Measurements from ENCODE around the gene RBM19.

The RBM19 gene

DNA sequence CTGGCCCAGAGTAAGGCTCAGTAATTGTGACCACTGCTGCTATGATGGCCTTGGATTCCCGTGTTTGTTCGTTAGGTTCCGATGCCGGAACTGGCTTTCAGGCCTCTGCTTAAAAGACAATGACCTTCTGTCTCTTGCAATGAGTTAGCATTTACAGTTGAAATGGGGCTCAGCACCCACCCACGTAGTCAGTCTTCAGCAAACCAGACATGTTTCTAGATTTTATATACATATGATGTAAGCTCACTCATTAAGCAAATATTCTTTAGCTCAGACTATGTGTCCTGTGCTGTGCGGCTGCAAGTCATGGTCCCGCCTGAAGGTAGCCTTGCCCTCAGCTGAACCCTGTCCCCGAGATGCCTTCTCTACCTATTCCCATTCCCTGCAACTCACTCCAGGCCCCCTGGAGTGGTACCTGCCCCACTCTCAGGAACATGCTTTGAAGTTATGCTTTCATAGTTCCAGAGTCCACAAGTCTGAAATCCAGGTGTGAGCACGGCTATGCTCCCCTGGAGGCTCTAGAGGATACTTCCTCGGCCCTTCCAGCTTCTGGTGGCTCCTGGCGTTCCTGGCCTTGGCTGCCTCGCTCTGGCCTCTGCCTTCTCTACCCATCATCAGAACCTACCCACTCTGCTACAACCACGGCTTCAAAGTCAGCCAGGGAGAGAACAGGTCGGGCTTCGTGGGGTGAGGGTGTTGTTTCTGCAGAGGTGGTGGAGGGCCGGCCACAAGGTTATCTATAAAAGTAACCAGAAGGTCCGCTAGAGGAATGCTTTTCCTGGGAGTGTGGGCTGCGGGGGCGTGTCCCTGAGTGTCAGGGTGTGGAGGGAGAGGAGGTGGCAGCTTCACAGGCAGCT lies 157.8 kb downstream of the RBM19 start:
- H3K4me2 ChIP-seq (ENCODE audit: low read length), result no peak overlapping the region
- H3K9me3 ChIP-seq (ENCODE audit: low read length), result no peaks in the 10 kb centered on the region
- H3K4me1 ChIP-seq (ENCODE audit: insufficient read depth, low read length, severe bottlenecking), result no peaks in the 10 kb centered on the region
- no peaks in the 10 kb centered on the region for H4K20me1 ChIP-seq (ENCODE audit: insufficient read depth, low read length)
- no peak overlapping the region for H3K27ac ChIP-seq (ENCODE audit: low read depth, low read length, poor library complexity, severe bottlenecking)
- H3K9ac ChIP-seq (ENCODE audit: low read length), result no peak overlapping the region
- H3K36me3 ChIP-seq (ENCODE audit: insufficient read depth, low read length), result no peaks in the 10 kb centered on the region
- TF ChIP-seq, protein P1, sequence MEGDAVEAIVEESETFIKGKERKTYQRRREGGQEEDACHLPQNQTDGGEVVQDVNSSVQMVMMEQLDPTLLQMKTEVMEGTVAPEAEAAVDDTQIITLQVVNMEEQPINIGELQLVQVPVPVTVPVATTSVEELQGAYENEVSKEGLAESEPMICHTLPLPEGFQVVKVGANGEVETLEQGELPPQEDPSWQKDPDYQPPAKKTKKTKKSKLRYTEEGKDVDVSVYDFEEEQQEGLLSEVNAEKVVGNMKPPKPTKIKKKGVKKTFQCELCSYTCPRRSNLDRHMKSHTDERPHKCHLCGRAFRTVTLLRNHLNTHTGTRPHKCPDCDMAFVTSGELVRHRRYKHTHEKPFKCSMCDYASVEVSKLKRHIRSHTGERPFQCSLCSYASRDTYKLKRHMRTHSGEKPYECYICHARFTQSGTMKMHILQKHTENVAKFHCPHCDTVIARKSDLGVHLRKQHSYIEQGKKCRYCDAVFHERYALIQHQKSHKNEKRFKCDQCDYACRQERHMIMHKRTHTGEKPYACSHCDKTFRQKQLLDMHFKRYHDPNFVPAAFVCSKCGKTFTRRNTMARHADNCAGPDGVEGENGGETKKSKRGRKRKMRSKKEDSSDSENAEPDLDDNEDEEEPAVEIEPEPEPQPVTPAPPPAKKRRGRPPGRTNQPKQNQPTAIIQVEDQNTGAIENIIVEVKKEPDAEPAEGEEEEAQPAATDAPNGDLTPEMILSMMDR (IDR thresholded peaks at IDR 0.05; ENCODE audit: low read length), result no peak
- TF ChIP-seq EZH2 (IDR thresholded peaks at IDR 0.05; ENCODE audit: borderline replicate concordance, low read length), result no peak
- no peaks in the 10 kb centered on the region for H3K9me2 ChIP-seq (ENCODE audit: low read depth, low read length)
- no peaks in the 10 kb centered on the region for H3F3A ChIP-seq (ENCODE audit: insufficient read depth, low read length)
- no peak overlapping the region for H2AFZ ChIP-seq (ENCODE audit: low read length)
- H3K4me3 ChIP-seq (ENCODE audit: low read depth, low read length, poor library complexity, severe bottlenecking), result no peak overlapping the region
- no peaks in the 10 kb centered on the region; the same call in 1 of the 2 replicates for H3K27me3 ChIP-seq (ENCODE audit: insufficient read depth, low read length)
- H3K79me2 ChIP-seq (ENCODE audit: insufficient read depth, low read length), result no peaks in the 10 kb centered on the region

- H3K9ac ChIP-seq (ENCODE audit: low read length), result no peak overlapping the region
- no peaks in the 10 kb centered on the region for H3K36me3 ChIP-seq (ENCODE audit: insufficient read depth, low read length)
- no peak overlapping the region for H3K4me2 ChIP-seq (ENCODE audit: low read length)
- H4K20me1 ChIP-seq (ENCODE audit: insufficient read depth, low read length), result no peaks in the 10 kb centered on the region
- no peaks in the 10 kb centered on the region; the same call in 1 of the 2 replicates for H3K27me3 ChIP-seq (ENCODE audit: insufficient read depth, low read length)
- H3F3A ChIP-seq (ENCODE audit: insufficient read depth, low read length), result no peaks in the 10 kb centered on the region
- no peaks in the 10 kb centered on the region for H3K9me2 ChIP-seq (ENCODE audit: low read depth, low read length)
- H3K79me2 ChIP-seq (ENCODE audit: insufficient read depth, low read length), result no peaks in the 10 kb centered on the region
- H3K4me3 ChIP-seq (ENCODE audit: low read depth, low read length, poor library complexity, severe bottlenecking), result no peak overlapping the region
- H2AFZ ChIP-seq (ENCODE audit: low read length), result no peak overlapping the region
- no peaks in the 10 kb centered on the region for H3K4me1 ChIP-seq (ENCODE audit: insufficient read depth, low read length, severe bottlenecking)
- no peak overlapping the region for H3K27ac ChIP-seq (ENCODE audit: low read depth, low read length, poor library complexity, severe bottlenecking)
- TF ChIP-seq, protein P1 (IDR thresholded peaks at IDR 0.05; ENCODE audit: low read length), result no peak
- TF ChIP-seq EZH2 (IDR thresholded peaks at IDR 0.05; ENCODE audit: borderline replicate concordance, low read length), result no peak
- no peaks in the 10 kb centered on the region for H3K9me3 ChIP-seq (ENCODE audit: low read length)
Measured at GRCh38 chr12:113805673-113806072, 160.5 kb downstream of the RBM19 start.

- Histone ChIP-seq H3K9me2 (ENCODE audit: low read depth, low read length) (no peaks in the 10 kb centered on the region), H3K9me3 (ENCODE audit: low read length) (no peaks in the 10 kb centered on the region), H4K20me1 (ENCODE audit: insufficient read depth, low read length) (no peaks in the 10 kb centered on the region), H3K4me1 (ENCODE audit: insufficient read depth, low read length, severe bottlenecking) (no peaks in the 10 kb centered on the region), H3K36me3 (ENCODE audit: insufficient read depth, low read length) (no peaks in the 10 kb centered on the region), H3K9ac (ENCODE audit: low read length) (no peak overlapping the region), H3K27me3 (ENCODE audit: insufficient read depth, low read length) (no peaks in the 10 kb centered on the region; the same call in 1 of the 2 replicates), H3K27ac (ENCODE audit: low read depth, low read length, poor library complexity, severe bottlenecking) (no peak overlapping the region), H3K4me3 (ENCODE audit: low read depth, low read length, poor library complexity, severe bottlenecking) (no peak overlapping the region), H3F3A (ENCODE audit: insufficient read depth, low read length) (no peaks in the 10 kb centered on the region), H3K79me2 (ENCODE audit: insufficient read depth, low read length) (no peaks in the 10 kb centered on the region), H3K4me2 (ENCODE audit: low read length) (no peak overlapping the region), H2AFZ (ENCODE audit: low read length) (no peak overlapping the region)
- TF ChIP-seq, protein P1 (IDR thresholded peaks at IDR 0.05; ENCODE audit: low read length), result no peak
- no peak for TF ChIP-seq EZH2 (IDR thresholded peaks at IDR 0.05; ENCODE audit: borderline replicate concordance, low read length)
Measured at GRCh38 chr12:113804961-113805600, 161.0 kb downstream of the RBM19 start.
